GM23338 (cell line): ENCODE results near the gene PRSS33. TPM values are rescaled to one million over a fixed set of nuclear protein-coding genes. Genes with fewer than 3 reads are reported as not detected.

Experiments used
- ATAC-seq: fragments of 200-7000 bp; cut with Tn5 transposase; 3 replicates; pipeline ENCODE4 v1.9.1; 2020
- DNase-seq: peaks from one replicate; pipeline ENCODE4 v3.0.0-alpha.2; 2015; ENCODE audit warnings: low spot score
- H2AFZ ChIP-seq: fragments of 200-600 bp; sonication (generic); 2 replicates; pipeline ENCODE4 v1.8.0; 2016; ENCODE audit warnings: antibody characterized with exemption, mild to moderate bottlenecking, moderate library complexity
- H3F3A ChIP-seq: fragments of 200-600 bp; sonication (generic); replicated peaks from 2 replicates; pipeline ENCODE4 v1.8.0; 2017; ENCODE audit warnings: antibody characterized with exemption, mixed run types, low read depth
- H3K27ac ChIP-seq: fragments of 200-600 bp; sonication (generic); 2 replicates; pipeline ENCODE4 v1.6.1; 2016; ENCODE audit warnings: low read depth
- H3K27me3 ChIP-seq: fragments of 200-600 bp; sonication (generic); 2 replicates; pipeline ENCODE4 v1.8.0; 2016; ENCODE audit warnings: mild to moderate bottlenecking, mixed run types, moderate library complexity; ENCODE audit not compliant: insufficient read depth
- H3K36me3 ChIP-seq: fragments of 200-600 bp; sonication (generic); 2 replicates; pipeline ENCODE4 v1.8.0; 2016; ENCODE audit warnings: mild to moderate bottlenecking; ENCODE audit not compliant: insufficient read depth
- H3K4me1 ChIP-seq: fragments of 200-600 bp; sonication (generic); 2 replicates; pipeline ENCODE4 v1.8.0; 2016; ENCODE audit warnings: mild to moderate bottlenecking, moderate library complexity; ENCODE audit not compliant: insufficient read depth
- H3K4me2 ChIP-seq: fragments of 200-600 bp; sonication (generic); 2 replicates; pipeline ENCODE4 v1.7.1; 2017; ENCODE audit warnings: mixed run types
- H3K4me3 ChIP-seq: fragments of 200-600 bp; sonication (generic); 2 replicates; pipeline ENCODE4 v1.6.1; 2016; ENCODE audit warnings: mixed run types
- H3K79me2 ChIP-seq: fragments of 200-600 bp; sonication (generic); replicated peaks from 2 replicates; pipeline ENCODE4 v1.8.0; 2017; ENCODE audit warnings: mild to moderate bottlenecking; ENCODE audit not compliant: insufficient read depth
- H3K9me2 ChIP-seq: fragments of 200-600 bp; sonication (generic); 2 replicates; pipeline ENCODE4 v1.8.0; 2017; ENCODE audit not compliant: insufficient read depth
- H4K20me1 ChIP-seq: fragments of 200-600 bp; sonication (generic); replicated peaks from 2 replicates; pipeline ENCODE4 v1.8.0; 2017; ENCODE audit warnings: mild to moderate bottlenecking; ENCODE audit not compliant: insufficient read depth
- H3K27ac Mint-ChIP-seq: 2 replicates; pipeline ENCODE4 v1.8.0; 2020; ENCODE audit warnings: inconsistent platforms, mild to moderate bottlenecking, moderate library complexity, mixed read lengths
- H3K27me3 Mint-ChIP-seq: 3 replicates; pipeline ENCODE4 v1.8.0; 2022; ENCODE audit warnings: low read depth, mild to moderate bottlenecking, moderate library complexity, mixed read lengths, inconsistent platforms; ENCODE audit not compliant: insufficient read depth, poor library complexity
- H3K36me3 Mint-ChIP-seq: 3 replicates; pipeline ENCODE4 v1.8.0; 2021; ENCODE audit warnings: low read depth, mild to moderate bottlenecking, inconsistent platforms, moderate library complexity, mixed read lengths
- H3K4me1 Mint-ChIP-seq: 3 replicates; pipeline ENCODE4 v1.8.0; 2020; ENCODE audit warnings: mild to moderate bottlenecking, inconsistent platforms, mixed read lengths
- H3K4me3 Mint-ChIP-seq: 3 replicates; pipeline ENCODE4 v1.8.0; 2021; ENCODE audit warnings: moderate library complexity, mild to moderate bottlenecking, inconsistent platforms, mixed read lengths
- H3K9me3 Mint-ChIP-seq: 3 replicates; pipeline ENCODE4 v1.8.0; 2020; ENCODE audit warnings: moderate library complexity, mild to moderate bottlenecking, inconsistent platforms, mixed read lengths
- CREB1 ChIP-seq: fragments of 250-450 bp; sonication (Bioruptor Pico); IDR thresholded peaks from 2 replicates; pipeline ENCODE4 v1.5.0; 2020; ENCODE audit warnings: low read depth, mild to moderate bottlenecking, moderate library complexity
- CTCF ChIP-seq, 2 experiments: fragments of 200-600 bp in 1 of 2; sonication (generic) in 1 of 2; conservative IDR thresholded peaks; 2 replicates each; pipeline versions ENCODE4 v1.5.1 to v1.6.1; 2016 to 2017; ENCODE audit warnings: antibody characterized with exemption in 2 of 2, low read depth in 2 of 2, mild to moderate bottlenecking in 2 of 2, moderate library complexity in 1 of 2
- ETS1 ChIP-seq: IDR thresholded peaks from 2 replicates; pipeline ENCODE4 v1.6.1; 2016; ENCODE audit warnings: antibody characterized with exemption
- EZH2 ChIP-seq: fragments of 200-600 bp; sonication (generic); IDR thresholded peaks from one replicate; pipeline ENCODE4 v1.8.0; 2017; ENCODE audit warnings: antibody characterized with exemption, mild to moderate bottlenecking, low read depth; ENCODE audit not compliant: unreplicated experiment
- EZH2phosphoT487 ChIP-seq: fragments of 200-600 bp; sonication (generic); IDR thresholded peaks from one replicate; pipeline ENCODE4 v1.8.1; 2018; ENCODE audit warnings: antibody characterized with exemption; ENCODE audit not compliant: unreplicated experiment
- JUNB ChIP-seq: IDR thresholded peaks from one replicate; pipeline ENCODE4 v1.6.1; 2016; ENCODE audit warnings: antibody characterized with exemption; ENCODE audit not compliant: unreplicated experiment
- NANOG ChIP-seq: IDR thresholded peaks from 2 replicates; pipeline ENCODE4 v1.6.1; 2016; ENCODE audit warnings: antibody characterized with exemption, borderline replicate concordance
- POLR2AphosphoS5 ChIP-seq: IDR thresholded peaks from 2 replicates; pipeline ENCODE4 v1.6.1; 2016; ENCODE audit warnings: antibody characterized with exemption, low read depth
- REST ChIP-seq: IDR thresholded peaks from one replicate; pipeline ENCODE4 v1.6.1; 2018; ENCODE audit warnings: antibody characterized with exemption; ENCODE audit not compliant: unreplicated experiment
- STAT1 ChIP-seq: IDR thresholded peaks from one replicate; pipeline ENCODE4 v1.6.1; 2016; ENCODE audit warnings: antibody characterized with exemption; ENCODE audit not compliant: unreplicated experiment
- ZNF114 ChIP-seq: fragments of 250-450 bp; sonication (Bioruptor Pico); IDR thresholded peaks from 2 replicates; pipeline ENCODE4 v1.5.0; 2020; ENCODE audit warnings: mild to moderate bottlenecking, moderate library complexity
- ZNF331 ChIP-seq: fragments of 250-450 bp; sonication (Bioruptor Pico); IDR thresholded peaks from 2 replicates; pipeline ENCODE4 v1.5.0; 2020; ENCODE audit warnings: low read depth, mild to moderate bottlenecking, moderate library complexity
- ZNF462 ChIP-seq: fragments of 250-450 bp; sonication (Bioruptor Pico); IDR thresholded peaks from 2 replicates; pipeline ENCODE4 v1.5.0; 2020; ENCODE audit warnings: mild to moderate bottlenecking, moderate library complexity
- polyA plus RNA-seq: library from polyadenylated mRNA; unstranded; fragments of >200 nt; fragmentation: Nextera tagmentation; extraction: Ambion mirVana; gene quantifications from 2 replicates; pipeline ENCODE4 v1.2.1, GENCODE V29; 2016
- total RNA-seq: library from RNA; depleted of rRNA; stranded (reverse); fragments of >200 nt; shearing (Covaris generic); gene quantifications from 2 replicates; pipeline ENCODE4 v1.2.3, GENCODE V29; 2014

Gene PRSS33
- total and polyA plus RNA-seq, 2 experiments from 2014 or later = 0.24 to 1.4 TPM

GRCh38 chr16:2779978-2780898 lies 7.1 kb downstream of the PRSS33 start:
- DNase-seq (no peak), ATAC-seq (no peak)
- Histone ChIP-seq H3K4me2 (no peak overlapping the region), H3K4me1 (peaks cover 14% of the 10 kb centered on the region), H3K4me3 (no peak overlapping the region), H2AFZ (no peak overlapping the region), H3K9me2 (no peaks in the 10 kb centered on the region), H3K79me2 (peaks cover 17% of the 10 kb centered on the region), H3K36me3 (0 out of 2 replicates have a peak, but pooled peaks cover 2% of the 10 kb centered on the region), H3F3A (0 out of 2 replicates have a peak, but pooled peaks cover 11% of the 10 kb centered on the region), H3K27ac (no peak overlapping the region), H3K27me3 (peaks cover 15% of the 10 kb centered on the region), H4K20me1 (peaks cover 4% of the 10 kb centered on the region; the same call in 1 of the 2 replicates)
- H3K9me3 Mint-ChIP-seq = no peaks in the 10 kb centered on the region; the same call in none of the 3 replicates
- peaks cover 32% of the 10 kb centered on the region for H3K27me3 Mint-ChIP-seq
- H3K4me1 Mint-ChIP-seq = peaks cover 22% of the 10 kb centered on the region
- H3K36me3 Mint-ChIP-seq = peaks cover 9% of the 10 kb centered on the region
- TF ChIP-seq ZNF331 = no peak
- no peak for TF ChIP-seq EZH2
- TF ChIP-seq REST = no peak
- no peak for TF ChIP-seq ETS1
- no peak for TF ChIP-seq CTCF (conservative IDR thresholded peaks at IDR 0.05; ENCODE audit: low read depth in 2 of 2)
- TF ChIP-seq ZNF114 (CRISPR knock-in tag) = no peak
- no peak for TF ChIP-seq POLR2AphosphoS5
- TF ChIP-seq ZNF462 (CRISPR knock-in tag) = no peak
- no peak for TF ChIP-seq EZH2phosphoT487
- no peak for TF ChIP-seq STAT1
- no peak for TF ChIP-seq NANOG
- no peak for TF ChIP-seq JUNB
- no peak for TF ChIP-seq CREB1 (CRISPR knock-in tag)
- no peak overlapping the region for H3K27ac Mint-ChIP-seq
- peak overlapping the region; percentile 46; the same call in 2 of the 3 replicates for H3K4me3 Mint-ChIP-seq
